Suprapubic skin (tissue), 4 donors: Measurements from ENCODE around the gene RFK. TPM values are rescaled to one million over a fixed set of nuclear protein-coding genes. Genes with fewer than 3 reads are reported as not detected.

Source experiments
- DNase-seq, 2 donors: peaks; one replicate each; pipeline ENCODE4 v3.0.0-alpha.2; 2019; ENCODE audit warnings: low spot score in 2 of 2
- H3K27ac ChIP-seq: fragments of 200-600 bp; sonication (generic); one replicate; pipeline ENCODE4 v1.5.1; 2019
- H3K27me3 ChIP-seq: fragments of 200-600 bp; sonication (generic); one replicate; pipeline ENCODE4 v1.5.1; 2019
- H3K36me3 ChIP-seq: fragments of 200-600 bp; sonication (generic); one replicate; pipeline ENCODE4 v1.5.1; 2019
- H3K4me1 ChIP-seq: fragments of 200-600 bp; sonication (generic); one replicate; pipeline ENCODE4 v1.5.1; 2019
- H3K4me3 ChIP-seq: fragments of 200-600 bp; sonication (generic); one replicate; pipeline ENCODE4 v1.5.1; 2019; ENCODE audit warnings: mild to moderate bottlenecking
- H3K9me3 ChIP-seq: fragments of 200-600 bp; sonication (generic); one replicate; pipeline ENCODE4 v1.5.1; 2019
- CTCF ChIP-seq, 2 donors: fragments of 200-600 bp in 1 of 2; fragments of 450-650 bp in 1 of 2; sonication (generic) in 1 of 2; IDR thresholded peaks; one replicate each; pipeline ENCODE4 v1.5.1; 2016 to 2019; ENCODE audit warnings: antibody characterized with exemption in 2 of 2, mild to moderate bottlenecking in 1 of 2, moderate library complexity in 1 of 2
- EP300 ChIP-seq: sonication (generic); formaldehyde crosslinking; IDR thresholded peaks from one replicate; pipeline ENCODE4 v1.6.1; 2017; ENCODE audit warnings: antibody characterized with exemption
- POLR2A ChIP-seq, 2 donors: fragments of 450-650 bp; IDR thresholded peaks; one replicate each; pipeline ENCODE4 v1.6.1; 2017; ENCODE audit warnings: antibody characterized with exemption in 2 of 2, mild to moderate bottlenecking in 2 of 2, moderate library complexity in 2 of 2
- POLR2AphosphoS5 ChIP-seq, 3 donors: sonication (generic); formaldehyde crosslinking; IDR thresholded peaks; one replicate each; pipeline ENCODE4 v1.6.1; 2017; ENCODE audit warnings: antibody characterized with exemption in 3 of 3
- WGBS: methylation state at CpG from one replicate; pipeline ENCODE4 v1.1.5; 2018; 5-methylcytosine and 5-hydroxymethylcytosine counted together
- total RNA-seq, 4 donors: library from RNA; depleted of rRNA; stranded (reverse); fragments of >200 nt; gene quantifications; one replicate each; pipeline ENCODE4 v1.1.0, GENCODE V29; 2016

Gene RFK
- total RNA-seq, 4 donors from 2014 or later: 6.3 to 14.4 (median 10.5) TPM

- no peak for TF ChIP-seq EP300
- no peak for TF ChIP-seq POLR2A (IDR thresholded peaks at IDR 0.05)
- no peak for TF ChIP-seq POLR2AphosphoS5 (IDR thresholded peaks at IDR 0.05)
- no peak for TF ChIP-seq CTCF (IDR thresholded peaks at IDR 0.05)
- H3K36me3 ChIP-seq: no peaks in the 10 kb centered on the region
- no peak for DNase-seq
Observed at GRCh38 chr9:76399856-76400255, 5.6 kb upstream of the RFK start.

GRCh38 chr9:76396597-76396996 is 2.4 kb upstream of the RFK start:
- peaks cover 18% of the 10 kb centered on the region for H3K4me1 ChIP-seq
- WGBS: 95% methylated on average over 13 of the region's 13 CpGs
- no peak for DNase-seq
- H3K27me3 ChIP-seq: no peaks in the 10 kb centered on the region
- H3K4me3 ChIP-seq: no peak overlapping the region
- H3K36me3 ChIP-seq: no peaks in the 10 kb centered on the region
- TF ChIP-seq EP300 (no peak), CTCF (IDR thresholded peaks at IDR 0.05) (no peak), POLR2A (IDR thresholded peaks at IDR 0.05) (no peak), POLR2AphosphoS5 (IDR thresholded peaks at IDR 0.05) (no peak)
- H3K27ac ChIP-seq: no peak overlapping the region
- no peaks in the 10 kb centered on the region for H3K9me3 ChIP-seq

More at GRCh38 chr9:76399856-76400255, 5.6 kb upstream of the RFK start:
- Histone ChIP-seq H3K9me3 (no peaks in the 10 kb centered on the region), H3K27me3 (no peaks in the 10 kb centered on the region), H3K27ac (no peak overlapping the region), H3K4me1 (peaks cover 9% of the 10 kb centered on the region), H3K4me3 (no peak overlapping the region)
- 45% methylated on average over 1 of the region's 1 CpG for WGBS

GRCh38 chr9:76396144-76396543 is 1.9 kb upstream of the RFK start:
- H3K9me3 ChIP-seq: no peaks in the 10 kb centered on the region
- H3K27me3 ChIP-seq: no peaks in the 10 kb centered on the region
- H3K4me3 ChIP-seq: no peak overlapping the region
- DNase-seq: no peak
- H3K27ac ChIP-seq: no peak overlapping the region
- 87% methylated on average over 6 of the region's 6 CpGs for WGBS
- TF ChIP-seq POLR2AphosphoS5 (IDR thresholded peaks at IDR 0.05) (no peak), CTCF (IDR thresholded peaks at IDR 0.05) (no peak)
- peaks cover 18% of the 10 kb centered on the region for H3K4me1 ChIP-seq
- H3K36me3 ChIP-seq: no peaks in the 10 kb centered on the region

GRCh38 chr9:76395381-76395780 is 1.2 kb upstream of the RFK start:
- Histone ChIP-seq H3K4me3 (peak overlapping the region; percentile 76), H3K27me3 (no peaks in the 10 kb centered on the region), H3K36me3 (no peaks in the 10 kb centered on the region), H3K4me1 (peaks cover 18% of the 10 kb centered on the region), H3K27ac (peak overlapping the region; percentile 93), H3K9me3 (no peaks in the 10 kb centered on the region)
- no peak for DNase-seq
- WGBS: 83% methylated on average over 10 of the region's 10 CpGs
- TF ChIP-seq CTCF (IDR thresholded peaks at IDR 0.05) (no peak), EP300 (no peak), POLR2AphosphoS5 (IDR thresholded peaks at IDR 0.05) (no peak), POLR2A (IDR thresholded peaks at IDR 0.05) (no peak)

- Histone ChIP-seq H3K4me3 (peak overlapping the region; percentile 76), H3K4me1 (peaks cover 18% of the 10 kb centered on the region), H3K27ac (peak overlapping the region; percentile 93), H3K27me3 (no peaks in the 10 kb centered on the region), H3K9me3 (no peaks in the 10 kb centered on the region), H3K36me3 (no peaks in the 10 kb centered on the region)
- TF ChIP-seq POLR2AphosphoS5 (IDR thresholded peaks at IDR 0.05) (no peak), POLR2A (IDR thresholded peaks at IDR 0.05) (no peak), CTCF (IDR thresholded peaks at IDR 0.05) (no peak)
- WGBS: 2% methylated on average over 9 of the region's 11 CpGs
- DNase-seq: peak; percentile 72 to 85
Observed at GRCh38 chr9:76394960-76395252, 680 bp upstream of the RFK start.
